Neural cell (in vitro differentiated cells): ENCODE data around the gene RASGEF1B. TPM values are rescaled to one million over a fixed set of nuclear protein-coding genes. Genes with fewer than 3 reads are reported as not detected.

ENCODE experiments used
- H2AFZ ChIP-seq: fragments of 200-600, 300-800 bp; sonication (generic), shearing (Covaris generic); 2 replicates; pipeline ENCODE4 v1.6.0; 2014; ENCODE audit warnings: low read depth, mild to moderate bottlenecking, antibody characterized with exemption, low read length, moderate library complexity
- H3F3A ChIP-seq: fragments of 200-600 bp; shearing (Covaris generic); 2 replicates; pipeline ENCODE4 v1.6.1; 2016; ENCODE audit warnings: mild to moderate bottlenecking, moderate library complexity, mixed read lengths, antibody characterized with exemption, low read length; ENCODE audit not compliant: insufficient read depth, poor library complexity, severe bottlenecking
- H3K27ac ChIP-seq: fragments of 200-600, 300-800 bp; sonication (generic), shearing (Covaris generic); 2 replicates; pipeline ENCODE4 v1.5.1; 2014; ENCODE audit warnings: mild to moderate bottlenecking, low read length, moderate library complexity
- H3K27me3 ChIP-seq: fragments of 300-800, 200-600 bp; sonication (generic), shearing (Covaris generic); 2 replicates; pipeline ENCODE4 v1.6.0; 2014; ENCODE audit warnings: mild to moderate bottlenecking, low read depth, low read length, moderate library complexity; ENCODE audit not compliant: insufficient read depth
- H3K36me3 ChIP-seq: fragments of 300-800, 200-600 bp; sonication (generic), shearing (Covaris generic); 2 replicates; pipeline ENCODE4 v1.5.1; 2014; ENCODE audit warnings: mild to moderate bottlenecking, antibody characterized with exemption, low read length, moderate library complexity; ENCODE audit not compliant: insufficient read depth
- H3K4me2 ChIP-seq: fragments of 300-800, 200-600 bp; sonication (generic), shearing (Covaris generic); 2 replicates; pipeline ENCODE4 v1.6.0; 2014; ENCODE audit warnings: mild to moderate bottlenecking, low read length
- H3K4me3 ChIP-seq: fragments of 300-800, 200-600 bp; sonication (generic), shearing (Covaris generic); 2 replicates; pipeline ENCODE4 v1.5.1; 2014; ENCODE audit warnings: mild to moderate bottlenecking, low read length, moderate library complexity
- H3K79me2 ChIP-seq: fragments of 200-600 bp; shearing (Covaris generic); replicated peaks from 2 replicates; pipeline ENCODE4 v1.6.0; 2014; ENCODE audit warnings: mild to moderate bottlenecking, low read length, moderate library complexity; ENCODE audit not compliant: insufficient read depth
- H3K9ac ChIP-seq: fragments of 300-800, 200-600 bp; sonication (generic), shearing (Covaris generic); 2 replicates; pipeline ENCODE4 v1.6.1; 2016; ENCODE audit warnings: mild to moderate bottlenecking, low read length, mixed read lengths
- H3K9me2 ChIP-seq: fragments of 200-600 bp; shearing (Covaris generic); 2 replicates; pipeline ENCODE4 v1.6.1; 2016; ENCODE audit warnings: mild to moderate bottlenecking, low read length, mixed read lengths; ENCODE audit not compliant: insufficient read depth
- H3K9me3 ChIP-seq: fragments of 200-600, 300-800 bp; sonication (generic), shearing (Covaris generic); 2 replicates; pipeline ENCODE4 v1.6.1; 2016; ENCODE audit warnings: mild to moderate bottlenecking, mixed run types, low read length, moderate library complexity, mixed read lengths
- H4K20me1 ChIP-seq: fragments of 200-600 bp; shearing (Covaris generic); 2 replicates; pipeline ENCODE4 v1.6.1; 2016; ENCODE audit warnings: mild to moderate bottlenecking, mixed run types; ENCODE audit not compliant: insufficient read depth
- EZH2 ChIP-seq: fragments of 200-600, 300-800 bp; shearing (Covaris generic), sonication (generic); IDR thresholded peaks from 2 replicates; pipeline ENCODE4 v1.6.1; 2014; ENCODE audit warnings: antibody characterized with exemption, low read length, borderline replicate concordance, mild to moderate bottlenecking; ENCODE audit not compliant: insufficient read depth, poor library complexity, severe bottlenecking
- MXI1 ChIP-seq: fragments of 450-650 bp; conservative IDR thresholded peaks from 2 replicates; pipeline ENCODE4 v1.6.1; 2014; ENCODE audit warnings: antibody characterized with exemption, mild to moderate bottlenecking; ENCODE audit not compliant: poor library complexity, severe bottlenecking
- POLR2AphosphoS5 ChIP-seq: IDR thresholded peaks from 2 replicates; pipeline ENCODE4 v1.6.1; 2012
- RAD21 ChIP-seq: fragments of 450-650 bp; conservative IDR thresholded peaks from 2 replicates; pipeline ENCODE4 v1.6.1; 2014; ENCODE audit warnings: antibody characterized with exemption, mild to moderate bottlenecking, moderate library complexity
- SMC3 ChIP-seq: fragments of 450-650 bp; conservative IDR thresholded peaks from 2 replicates; pipeline ENCODE4 v1.6.1; 2014; ENCODE audit warnings: antibody characterized with exemption, mild to moderate bottlenecking, moderate library complexity; ENCODE audit not compliant: poor library complexity
- TAF1 ChIP-seq: IDR thresholded peaks from 2 replicates; pipeline ENCODE4 v1.6.1; 2012; ENCODE audit warnings: low read depth
- polyA plus RNA-seq: library from polyadenylated mRNA; depleted of rRNA; stranded (reverse); fragments of >200 nt; gene quantifications from 2 replicates; pipeline ENCODE4 v1.2.3, GENCODE V29; 2014
- TF ChIP-seq, protein P1 (sequence below): fragments of 450-650 bp; IDR thresholded peaks from 2 replicates; pipeline ENCODE4 v1.5.1; 2014; ENCODE audit warnings: antibody characterized with exemption, mild to moderate bottlenecking, moderate library complexity; ENCODE audit not compliant: poor library complexity, severe bottlenecking
- TF ChIP-seq, protein P2 (sequence below): IDR thresholded peaks from 2 replicates; pipeline ENCODE4 v1.6.1; 2012; ENCODE audit warnings: borderline replicate concordance

Gene RASGEF1B
- polyA plus RNA-seq, 1 donor from 2014 or later: 21.5 TPM

DNA sequence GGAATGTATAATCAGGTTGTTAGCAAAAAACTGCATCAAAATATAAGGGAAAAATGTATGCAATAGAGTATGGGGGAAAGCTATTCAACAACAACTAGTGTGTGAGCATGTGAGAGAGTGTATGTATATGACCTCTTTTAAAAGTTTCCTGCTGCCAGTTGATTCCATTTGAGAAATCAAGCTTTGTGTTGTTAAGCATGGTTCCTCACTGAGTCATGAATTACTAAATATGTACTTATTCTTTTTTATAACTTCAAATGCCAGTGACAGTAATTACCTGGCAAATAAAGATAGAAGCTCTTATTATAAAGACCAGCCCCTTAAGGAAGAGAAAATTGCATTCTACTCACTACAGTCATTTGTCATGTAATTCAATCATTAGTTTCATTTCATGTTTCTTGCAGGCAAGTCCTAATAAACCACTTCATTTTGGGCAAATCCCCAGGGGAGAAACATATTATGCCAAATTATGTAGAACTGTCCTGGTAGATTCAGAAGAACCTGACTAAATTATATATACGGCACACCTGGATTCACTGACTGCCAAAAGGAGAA lies 19.2 kb downstream of the RASGEF1B start:
- Histone ChIP-seq H3F3A (no peaks in the 10 kb centered on the region), H2AFZ (no peak overlapping the region), H3K9me3 (no peaks in the 10 kb centered on the region), H3K9me2 (no peaks in the 10 kb centered on the region), H3K9ac (no peak overlapping the region), H3K27me3 (no peaks in the 10 kb centered on the region), H3K36me3 (no peaks in the 10 kb centered on the region), H3K79me2 (no peaks in the 10 kb centered on the region), H3K4me3 (no peak overlapping the region), H4K20me1 (no peaks in the 10 kb centered on the region), H3K4me2 (no peak overlapping the region), H3K27ac (no peak overlapping the region)
- TF ChIP-seq, protein P1, sequence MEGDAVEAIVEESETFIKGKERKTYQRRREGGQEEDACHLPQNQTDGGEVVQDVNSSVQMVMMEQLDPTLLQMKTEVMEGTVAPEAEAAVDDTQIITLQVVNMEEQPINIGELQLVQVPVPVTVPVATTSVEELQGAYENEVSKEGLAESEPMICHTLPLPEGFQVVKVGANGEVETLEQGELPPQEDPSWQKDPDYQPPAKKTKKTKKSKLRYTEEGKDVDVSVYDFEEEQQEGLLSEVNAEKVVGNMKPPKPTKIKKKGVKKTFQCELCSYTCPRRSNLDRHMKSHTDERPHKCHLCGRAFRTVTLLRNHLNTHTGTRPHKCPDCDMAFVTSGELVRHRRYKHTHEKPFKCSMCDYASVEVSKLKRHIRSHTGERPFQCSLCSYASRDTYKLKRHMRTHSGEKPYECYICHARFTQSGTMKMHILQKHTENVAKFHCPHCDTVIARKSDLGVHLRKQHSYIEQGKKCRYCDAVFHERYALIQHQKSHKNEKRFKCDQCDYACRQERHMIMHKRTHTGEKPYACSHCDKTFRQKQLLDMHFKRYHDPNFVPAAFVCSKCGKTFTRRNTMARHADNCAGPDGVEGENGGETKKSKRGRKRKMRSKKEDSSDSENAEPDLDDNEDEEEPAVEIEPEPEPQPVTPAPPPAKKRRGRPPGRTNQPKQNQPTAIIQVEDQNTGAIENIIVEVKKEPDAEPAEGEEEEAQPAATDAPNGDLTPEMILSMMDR: no peak
- no peak for TF ChIP-seq SMC3
- no peak for TF ChIP-seq TAF1
- TF ChIP-seq EZH2: no peak
- TF ChIP-seq, protein P2, sequence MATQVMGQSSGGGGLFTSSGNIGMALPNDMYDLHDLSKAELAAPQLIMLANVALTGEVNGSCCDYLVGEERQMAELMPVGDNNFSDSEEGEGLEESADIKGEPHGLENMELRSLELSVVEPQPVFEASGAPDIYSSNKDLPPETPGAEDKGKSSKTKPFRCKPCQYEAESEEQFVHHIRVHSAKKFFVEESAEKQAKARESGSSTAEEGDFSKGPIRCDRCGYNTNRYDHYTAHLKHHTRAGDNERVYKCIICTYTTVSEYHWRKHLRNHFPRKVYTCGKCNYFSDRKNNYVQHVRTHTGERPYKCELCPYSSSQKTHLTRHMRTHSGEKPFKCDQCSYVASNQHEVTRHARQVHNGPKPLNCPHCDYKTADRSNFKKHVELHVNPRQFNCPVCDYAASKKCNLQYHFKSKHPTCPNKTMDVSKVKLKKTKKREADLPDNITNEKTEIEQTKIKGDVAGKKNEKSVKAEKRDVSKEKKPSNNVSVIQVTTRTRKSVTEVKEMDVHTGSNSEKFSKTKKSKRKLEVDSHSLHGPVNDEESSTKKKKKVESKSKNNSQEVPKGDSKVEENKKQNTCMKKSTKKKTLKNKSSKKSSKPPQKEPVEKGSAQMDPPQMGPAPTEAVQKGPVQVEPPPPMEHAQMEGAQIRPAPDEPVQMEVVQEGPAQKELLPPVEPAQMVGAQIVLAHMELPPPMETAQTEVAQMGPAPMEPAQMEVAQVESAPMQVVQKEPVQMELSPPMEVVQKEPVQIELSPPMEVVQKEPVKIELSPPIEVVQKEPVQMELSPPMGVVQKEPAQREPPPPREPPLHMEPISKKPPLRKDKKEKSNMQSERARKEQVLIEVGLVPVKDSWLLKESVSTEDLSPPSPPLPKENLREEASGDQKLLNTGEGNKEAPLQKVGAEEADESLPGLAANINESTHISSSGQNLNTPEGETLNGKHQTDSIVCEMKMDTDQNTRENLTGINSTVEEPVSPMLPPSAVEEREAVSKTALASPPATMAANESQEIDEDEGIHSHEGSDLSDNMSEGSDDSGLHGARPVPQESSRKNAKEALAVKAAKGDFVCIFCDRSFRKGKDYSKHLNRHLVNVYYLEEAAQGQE: no peak
- no peak for TF ChIP-seq RAD21
- TF ChIP-seq MXI1: no peak

DNA sequence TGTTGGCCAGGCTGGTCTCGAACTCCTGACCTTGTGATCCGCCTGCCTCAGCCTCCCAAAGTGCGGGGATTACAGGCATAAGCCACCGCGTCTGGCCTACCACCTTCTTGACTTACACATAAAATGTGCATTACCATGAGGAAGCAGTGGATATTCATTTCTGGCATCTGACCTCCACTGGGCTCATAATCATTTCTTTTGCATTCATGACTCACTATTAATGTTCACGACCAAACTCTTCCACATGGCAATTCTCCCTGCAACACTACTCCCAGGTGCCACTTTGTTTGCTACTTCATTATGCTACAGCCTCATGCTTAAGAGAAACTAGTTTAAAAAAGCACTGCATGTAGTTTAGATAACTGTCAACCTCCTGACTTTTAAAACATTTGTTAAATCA lies 22.7 kb downstream of the RASGEF1B start:
- TF ChIP-seq MXI1 (no peak), EZH2 (no peak), POLR2AphosphoS5 (no peak), RAD21 (no peak)
- H3F3A ChIP-seq: no peaks in the 10 kb centered on the region
- H3K27ac ChIP-seq: no peak overlapping the region
- no peak overlapping the region for H2AFZ ChIP-seq
- no peak overlapping the region for H3K9ac ChIP-seq
- H3K9me3 ChIP-seq: no peaks in the 10 kb centered on the region
- H3K9me2 ChIP-seq: no peaks in the 10 kb centered on the region
- no peaks in the 10 kb centered on the region for H4K20me1 ChIP-seq
- H3K4me2 ChIP-seq: no peak overlapping the region
- no peaks in the 10 kb centered on the region for H3K79me2 ChIP-seq
- no peak overlapping the region for H3K4me3 ChIP-seq
- H3K36me3 ChIP-seq: peaks cover 3% of the 10 kb centered on the region
- no peaks in the 10 kb centered on the region for H3K27me3 ChIP-seq
